Tongue (tissue), 2 donors: Measurements from ENCODE around the gene MAU2. TPM values are rescaled to one million over a fixed set of nuclear protein-coding genes. Genes with fewer than 3 reads are reported as not detected.
"Not testable (repeated sequence)": the region's sequence is repeated elsewhere in the genome, so short reads cannot be mapped to it uniquely, and the experiment has no call there.

Source experiments
- DNase-seq: peaks from one replicate; pipeline ENCODE4 v3.0.0-alpha.2; 2015
- total RNA-seq: library from RNA; depleted of rRNA; stranded (reverse); fragments of >200 nt; gene quantifications from one replicate; pipeline ENCODE4 v1.2.3, GENCODE V29; 2014

The MAU2 gene
- total RNA-seq, 1 donor from 2014 or later, result 59.6 TPM

GRCh38 chr19:19348266-19348665 lies 27.6 kb downstream of the MAU2 start:
- DNase-seq, result no peak

- no peak for DNase-seq
These were observed 28.7 kb downstream of the MAU2 start for GRCh38 chr19:19349365-19349764.

GRCh38 chr19:19350756-19351155 lies 30.1 kb downstream of the MAU2 start:
- not testable (repeated sequence) for DNase-seq

- no peak for DNase-seq
These were observed 32.2 kb downstream of the MAU2 start for GRCh38 chr19:19352823-19353222.

GRCh38 chr19:19354007-19354406 lies 33.4 kb downstream of the MAU2 start:
- DNase-seq, result no peak

- DNase-seq, result no peak
These were observed 34.3 kb downstream of the MAU2 start for GRCh38 chr19:19354932-19355331.

GRCh38 chr19:19355606-19356139 lies 35.0 kb downstream of the MAU2 start:
- DNase-seq, result no peak

GRCh38 chr19:19356500-19356899 lies 35.9 kb downstream of the MAU2 start:
- no peak for DNase-seq

GRCh38 chr19:19356901-19357566 lies 36.4 kb downstream of the MAU2 start:
- DNase-seq, result no peak

GRCh38 chr19:19361075-19361594 lies 40.5 kb downstream of the MAU2 start:
- DNase-seq, result peak; percentile 88

GRCh38 chr19:19362075-19362474 lies 41.4 kb downstream of the MAU2 start:
- no peak for DNase-seq

- peak; percentile 69 for DNase-seq
These were observed 46.1 kb downstream of the MAU2 start for GRCh38 chr19:19366434-19367396.

- no peak for DNase-seq
These were observed 47.5 kb downstream of the MAU2 start for GRCh38 chr19:19368087-19368486.

- DNase-seq, result no peak
These were observed 50.4 kb downstream of the MAU2 start for GRCh38 chr19:19371059-19371458.

GRCh38 chr19:19372656-19373416 lies 52.2 kb downstream of the MAU2 start:
- DNase-seq, result peak; percentile 31

- no peak for DNase-seq
These were observed 58.9 kb downstream of the MAU2 start for GRCh38 chr19:19379527-19379926.

- not testable (repeated sequence) for DNase-seq
These were observed 59.7 kb downstream of the MAU2 start for GRCh38 chr19:19380316-19380715.

- DNase-seq, result no peak
These were observed 60.6 kb downstream of the MAU2 start for GRCh38 chr19:19381007-19381926.

- no peak for DNase-seq
These were observed 61.5 kb downstream of the MAU2 start for GRCh38 chr19:19382118-19382517.

GRCh38 chr19:19384486-19384885 lies 63.9 kb downstream of the MAU2 start:
- DNase-seq, result no peak
